Ovary (tissue), 9 donors: ENCODE data around the gene TCERG1L. TPM values are rescaled to one million over a fixed set of nuclear protein-coding genes. Genes with fewer than 3 reads are reported as not detected.

Experiments
- DNase-seq, 5 donors: peaks; one replicate each; pipeline ENCODE4 v3.0.0-alpha.2; 2019 to 2020
- H3K27ac ChIP-seq, 2 donors: fragments of 200-600 bp; one replicate each; pipeline versions ENCODE4 v1.5.1 to v1.8.0; 2019 to 2022
- H3K27me3 ChIP-seq: fragments of 200-600 bp; one replicate; pipeline ENCODE4 v1.8.0; 2022
- H3K36me3 ChIP-seq: fragments of 200-600 bp; sonication (generic); one replicate; pipeline ENCODE4 v1.5.1; 2019
- H3K4me1 ChIP-seq: one replicate; pipeline ENCODE4 v1.8.1; 2013; ENCODE audit warnings: mild to moderate bottlenecking, moderate library complexity; ENCODE audit not compliant: insufficient read depth
- H3K4me3 ChIP-seq: fragments of 200-600 bp; sonication (generic); one replicate; pipeline ENCODE4 v1.5.1; 2017
- H3K9me3 ChIP-seq, 2 donors: fragments of 200-600 bp in 1 of 2; sonication (generic) in 1 of 2; one replicate each; pipeline versions ENCODE4 v1.5.1 to v1.8.1; 2013 to 2019; ENCODE audit warnings: mild to moderate bottlenecking in 1 of 2, moderate library complexity in 1 of 2
- EP300 ChIP-seq: sonication (generic); formaldehyde crosslinking; IDR thresholded peaks from one replicate; pipeline ENCODE4 v1.6.1; 2017; ENCODE audit warnings: antibody characterized with exemption
- POLR2A ChIP-seq: fragments of 450-650 bp; IDR thresholded peaks from one replicate; pipeline ENCODE4 v1.6.1; 2017; ENCODE audit warnings: antibody characterized with exemption, mild to moderate bottlenecking, moderate library complexity
- WGBS, 3 donors: extraction: QIAGEN DNeasy Blood & Tissue Kit in 1 of 3; methylation state at CpG; one replicate each; pipeline versions ENCODE4 v1.1.5 to v1.1.7; 2013 to 2017; 5-methylcytosine and 5-hydroxymethylcytosine counted together
- intact Hi-C, 4 donors: fragments of 100-400 bp; cut with DNase I; formaldehyde crosslinking; loops; one replicate each; pipeline versions ENCODE4 v1.11.0 to v1.15.1; 2022 to 2023
- polyA plus RNA-seq, 2 donors: library from polyadenylated mRNA; stranded (reverse); fragments of 200-250 nt in 1 of 2; fragments of 350-450 nt in 1 of 2; fragmentation: Illumina TruSeq in 1 of 2; extraction: RNeasy Lipid Tissue Mini Kit (QIAGEN cat#74804) in 1 of 2; gene quantifications; one replicate each; pipeline ENCODE4 v1.2.3, GENCODE V29; 2013 to 2014
- total RNA-seq, 7 donors: library from RNA; depleted of rRNA in 2 of 7; stranded (reverse); fragments of >200 nt in 2 of 7; fragmentation: NEBNext Ultra II Directional in 3 of 7; extraction: Animal tissue kit (Norgen Biotek cat#: 25700) in 3 of 7; gene quantifications; one replicate each; pipeline versions ENCODE4 v1.1.0 to v1.2.4, GENCODE V29; 2016 to 2023
- TF ChIP-seq, protein P1 (sequence below), 3 donors: fragments of 450-650 bp in 2 of 3; fragments of 200-600 bp in 1 of 3; IDR thresholded peaks; one replicate each; pipeline versions ENCODE4 v1.5.1 to v1.8.0; 2016 to 2022; ENCODE audit warnings: antibody characterized with exemption in 3 of 3, mild to moderate bottlenecking in 1 of 3
- donor health status: DM: no; HTN: no; CAD: no; lungs with moderate emphysema.
- donor health status: DM: no; HTN: no; CAD: no.
- donor health status: Bipolar disorder and iron deficiency.
- donor health status: DM: yes; HTN: yes; CAD: no.
- donor health status: DM: no; HTN: no; CAD: no.
- donor health status: DM: yes; HTN: yes; CAD: no.

The TCERG1L gene
- total and polyA plus RNA-seq, 9 donors, result 1.1 to 8.0 (median 1.8) TPM

DNA sequence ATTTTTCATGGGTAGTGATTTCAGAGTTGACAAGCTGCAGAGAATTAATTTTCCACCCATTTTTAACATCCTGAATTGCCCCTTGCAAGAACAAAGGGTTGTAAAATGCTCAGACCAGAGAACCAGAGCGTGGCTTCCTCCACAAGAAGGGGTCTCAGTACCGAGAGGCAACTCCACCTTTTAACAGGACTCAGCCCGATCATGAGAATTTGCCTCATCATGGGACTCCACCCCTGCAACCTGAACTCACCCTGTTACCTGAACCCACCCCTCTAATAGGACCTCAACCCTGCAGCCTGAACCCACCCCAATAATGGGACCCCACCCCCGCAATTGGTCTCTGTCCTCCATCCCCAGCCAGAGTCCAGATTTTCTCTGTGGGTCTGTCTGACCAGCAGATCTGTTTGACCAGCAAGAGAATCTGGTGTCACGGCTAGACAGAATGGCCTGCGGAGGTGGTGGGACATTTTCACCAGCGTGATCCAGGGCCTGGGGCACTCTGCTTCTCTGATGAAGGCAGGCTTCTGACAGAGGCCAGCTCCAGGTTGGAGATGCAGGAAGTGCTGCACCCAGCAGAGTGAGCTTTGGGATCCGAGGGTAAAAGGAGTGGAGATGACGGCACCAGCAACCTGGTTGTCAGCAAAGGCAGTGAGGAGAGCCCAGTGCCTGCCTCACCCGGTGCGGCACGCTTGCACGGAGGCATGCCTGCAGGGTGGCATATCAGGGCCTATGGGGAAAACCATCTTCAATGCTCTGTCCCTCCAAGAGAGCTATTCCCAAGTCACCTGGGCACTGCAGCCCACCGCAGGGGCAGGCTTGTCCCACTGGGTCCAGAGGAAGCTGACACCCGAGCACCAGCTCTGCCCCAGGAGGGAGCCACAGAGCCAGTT is 136.6 kb downstream of the TCERG1L start:
- no peak for DNase-seq
- Histone ChIP-seq H3K27ac (no peak overlapping the region), H3K4me3 (no peak overlapping the region), H3K36me3 (no peaks in the 10 kb centered on the region), H3K4me1 (peaks cover 3% of the 10 kb centered on the region), H3K27me3 (no peaks in the 10 kb centered on the region), H3K9me3 (no peaks in the 10 kb centered on the region)
- TF ChIP-seq POLR2A (no peak), EP300 (no peak)
- TF ChIP-seq, protein P1, sequence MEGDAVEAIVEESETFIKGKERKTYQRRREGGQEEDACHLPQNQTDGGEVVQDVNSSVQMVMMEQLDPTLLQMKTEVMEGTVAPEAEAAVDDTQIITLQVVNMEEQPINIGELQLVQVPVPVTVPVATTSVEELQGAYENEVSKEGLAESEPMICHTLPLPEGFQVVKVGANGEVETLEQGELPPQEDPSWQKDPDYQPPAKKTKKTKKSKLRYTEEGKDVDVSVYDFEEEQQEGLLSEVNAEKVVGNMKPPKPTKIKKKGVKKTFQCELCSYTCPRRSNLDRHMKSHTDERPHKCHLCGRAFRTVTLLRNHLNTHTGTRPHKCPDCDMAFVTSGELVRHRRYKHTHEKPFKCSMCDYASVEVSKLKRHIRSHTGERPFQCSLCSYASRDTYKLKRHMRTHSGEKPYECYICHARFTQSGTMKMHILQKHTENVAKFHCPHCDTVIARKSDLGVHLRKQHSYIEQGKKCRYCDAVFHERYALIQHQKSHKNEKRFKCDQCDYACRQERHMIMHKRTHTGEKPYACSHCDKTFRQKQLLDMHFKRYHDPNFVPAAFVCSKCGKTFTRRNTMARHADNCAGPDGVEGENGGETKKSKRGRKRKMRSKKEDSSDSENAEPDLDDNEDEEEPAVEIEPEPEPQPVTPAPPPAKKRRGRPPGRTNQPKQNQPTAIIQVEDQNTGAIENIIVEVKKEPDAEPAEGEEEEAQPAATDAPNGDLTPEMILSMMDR (IDR thresholded peaks at IDR 0.05), result no peak
- 90 to 93% (median 90%) methylated on average over 15 of the region's 15 CpGs for WGBS, 3 donors
- intact Hi-C loops, result no loop called here

DNA sequence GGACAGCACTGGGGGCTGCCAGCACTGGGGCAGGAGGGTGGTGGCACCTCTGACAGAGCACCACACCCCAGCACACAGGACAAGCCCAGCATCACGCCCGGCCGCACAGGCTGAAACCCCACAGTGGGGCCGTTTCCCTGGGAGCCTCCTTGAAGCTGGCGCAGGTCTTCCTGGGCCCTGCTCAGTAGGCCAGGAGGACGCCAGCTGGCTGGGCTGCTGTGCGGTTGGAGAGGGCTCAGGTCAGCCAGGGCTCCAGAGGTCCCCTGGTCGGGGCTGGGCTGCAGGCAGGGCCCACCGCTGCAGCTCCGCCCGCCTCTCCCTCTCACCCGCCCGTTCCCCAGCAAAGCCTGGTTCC is 137.3 kb downstream of the TCERG1L start:
- no peak for DNase-seq
- intact Hi-C loops, result no loop called here
- WGBS, 3 donors, result 78 to 86% (median 84%) methylated on average over 9 to 13 of the region's 13 CpGs

DNA sequence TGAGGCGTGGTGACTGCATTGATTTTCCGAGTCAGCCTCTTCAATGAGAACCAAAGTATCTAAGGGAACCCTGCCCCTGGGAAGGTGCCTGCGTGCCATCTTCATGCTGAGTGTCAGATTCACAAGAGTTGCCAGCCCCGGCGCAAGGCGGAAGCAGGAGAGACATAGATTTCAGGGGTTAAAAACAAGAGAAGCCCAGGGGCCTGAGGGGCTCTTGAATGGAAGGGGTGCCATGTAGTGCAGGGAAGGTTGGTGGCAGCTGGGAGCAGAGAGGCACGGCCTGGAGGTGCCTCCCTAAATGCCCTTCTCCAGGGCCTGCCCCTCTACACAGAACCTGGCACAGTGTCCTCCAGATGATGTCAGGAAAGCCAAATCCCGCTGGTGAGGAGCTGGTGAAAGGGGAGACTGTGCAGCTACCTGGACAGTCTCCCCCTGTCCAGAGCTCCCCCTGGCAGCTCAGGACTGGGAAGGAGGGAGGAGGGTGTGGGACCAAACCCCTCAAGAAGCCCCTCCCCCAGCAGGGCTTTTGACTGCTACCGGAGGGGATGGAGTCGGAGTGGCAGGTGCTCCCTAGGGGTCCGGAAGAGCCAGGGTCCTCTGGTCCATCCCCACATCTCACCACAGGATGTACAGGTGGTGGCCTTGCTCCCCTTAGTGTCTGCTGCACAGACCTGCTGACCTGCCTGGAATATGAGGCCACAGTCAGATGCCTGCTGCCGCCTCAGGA is 137.9 kb downstream of the TCERG1L start:
- 92 to 95% (median 93%) methylated on average over 12 of the region's 12 CpGs for WGBS, 3 donors
- Histone ChIP-seq H3K27me3 (no peaks in the 10 kb centered on the region), H3K36me3 (no peaks in the 10 kb centered on the region), H3K4me1 (peaks cover 2% of the 10 kb centered on the region), H3K4me3 (no peak overlapping the region), H3K9me3 (no peaks in the 10 kb centered on the region), H3K27ac (no peak overlapping the region)
- intact Hi-C loops, result no loop called here
- DNase-seq, result no peak
- no peak for TF ChIP-seq POLR2A
- no peak for TF ChIP-seq EP300
- TF ChIP-seq, protein P1 (IDR thresholded peaks at IDR 0.05), result no peak

More for the DNA sequence above, 137.3 kb downstream of the TCERG1L start:
- Histone ChIP-seq H3K4me1 (peaks cover 2% of the 10 kb centered on the region), H3K36me3 (no peaks in the 10 kb centered on the region), H3K27ac (no peak overlapping the region), H3K9me3 (no peaks in the 10 kb centered on the region), H3K27me3 (no peaks in the 10 kb centered on the region), H3K4me3 (no peak overlapping the region)
- TF ChIP-seq, protein P1 (IDR thresholded peaks at IDR 0.05), result no peak
- TF ChIP-seq POLR2A, result no peak
- TF ChIP-seq EP300, result no peak

DNA sequence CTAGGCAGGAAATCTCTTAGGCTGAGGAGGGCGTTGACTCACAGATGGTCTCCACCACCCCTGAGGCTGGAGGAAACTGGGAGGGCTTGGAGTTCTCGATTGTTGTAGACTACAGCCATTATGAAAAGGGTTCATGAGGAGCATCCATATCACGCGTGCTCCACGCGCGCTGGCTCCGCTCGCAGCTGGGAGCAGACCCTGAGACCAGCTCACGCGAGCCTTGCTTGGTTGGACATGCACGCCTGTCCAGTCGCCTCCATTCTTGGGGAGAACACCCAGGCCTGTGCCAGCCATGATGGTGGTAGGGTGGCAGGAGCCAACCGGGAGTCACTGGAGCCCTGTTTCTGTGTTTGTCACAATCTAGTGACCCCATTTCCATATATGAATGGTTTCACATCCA is 139.1 kb downstream of the TCERG1L start:
- Histone ChIP-seq H3K27me3 (no peaks in the 10 kb centered on the region), H3K4me3 (no peak overlapping the region), H3K27ac (no peak overlapping the region), H3K9me3 (no peaks in the 10 kb centered on the region), H3K4me1 (peaks cover under 1% of the 10 kb centered on the region), H3K36me3 (no peaks in the 10 kb centered on the region)
- TF ChIP-seq EP300 (no peak), POLR2A (no peak)
- TF ChIP-seq, protein P1 (IDR thresholded peaks at IDR 0.05), result no peak
- intact Hi-C loops, result no loop called here
- DNase-seq, result no peak
- WGBS, 3 donors, result 84 to 95% (median 87%) methylated on average over 14 of the region's 14 CpGs
